Measurements from ENCODE around the gene TPSG1.

- TF ChIP-seq SUZ12 (IDR thresholded peaks at IDR 0.05; ENCODE audit: extremely low read depth, insufficient read depth, insufficient read length) (no peak), ZNF274 (IDR thresholded peaks at IDR 0.05; ENCODE audit: low read depth, low read length) (no peak)
Measured at GRCh38 chr16:1265826-1266225, 40.8 kb upstream of the TPSG1 start.

All from NT2/D1 (cell line).